Left cardiac atrium (tissue), 4 donors: ENCODE results near the gene DAAM1. TPM values are rescaled to one million over a fixed set of nuclear protein-coding genes. Genes with fewer than 3 reads are reported as not detected.

Experiments used
- ATAC-seq, 2 donors: fragments of 200-7000 bp; cut with Tn5 transposase; one replicate each; pipeline ENCODE4 v1.9.1; 2020; ENCODE audit warnings: mild to moderate bottlenecking in 2 of 2, moderate library complexity in 2 of 2
- DNase-seq: peaks from one replicate; pipeline ENCODE4 v3.0.0-alpha.2; 2020
- intact Hi-C, 2 donors: fragments of 100-400 bp; cut with DNase I; formaldehyde crosslinking; loops; one replicate each; pipeline versions ENCODE4 v1.14.1 to v1.15.1; 2022 to 2023
- total RNA-seq, 2 donors: library from RNA; stranded (reverse); fragmentation: NEBNext Ultra II Directional; extraction: Animal tissue kit (Norgen Biotek cat#: 25700); gene quantifications; one replicate each; pipeline ENCODE4 v1.2.1, GENCODE V29; 2021
- donor health status: DM: no; HTN: yes; CAD: no.
- donor health status: DM: no; HTN: yes; CAD: no; lungs with severe emphysema.
- donor health status: DM: yes; HTN: yes; CAD: no.
- donor health status: Dilated cardiomyopathy.

The DAAM1 gene
- total RNA-seq, 2 donors from 2014 or later = 87.2 to 97.1 TPM

DNA sequence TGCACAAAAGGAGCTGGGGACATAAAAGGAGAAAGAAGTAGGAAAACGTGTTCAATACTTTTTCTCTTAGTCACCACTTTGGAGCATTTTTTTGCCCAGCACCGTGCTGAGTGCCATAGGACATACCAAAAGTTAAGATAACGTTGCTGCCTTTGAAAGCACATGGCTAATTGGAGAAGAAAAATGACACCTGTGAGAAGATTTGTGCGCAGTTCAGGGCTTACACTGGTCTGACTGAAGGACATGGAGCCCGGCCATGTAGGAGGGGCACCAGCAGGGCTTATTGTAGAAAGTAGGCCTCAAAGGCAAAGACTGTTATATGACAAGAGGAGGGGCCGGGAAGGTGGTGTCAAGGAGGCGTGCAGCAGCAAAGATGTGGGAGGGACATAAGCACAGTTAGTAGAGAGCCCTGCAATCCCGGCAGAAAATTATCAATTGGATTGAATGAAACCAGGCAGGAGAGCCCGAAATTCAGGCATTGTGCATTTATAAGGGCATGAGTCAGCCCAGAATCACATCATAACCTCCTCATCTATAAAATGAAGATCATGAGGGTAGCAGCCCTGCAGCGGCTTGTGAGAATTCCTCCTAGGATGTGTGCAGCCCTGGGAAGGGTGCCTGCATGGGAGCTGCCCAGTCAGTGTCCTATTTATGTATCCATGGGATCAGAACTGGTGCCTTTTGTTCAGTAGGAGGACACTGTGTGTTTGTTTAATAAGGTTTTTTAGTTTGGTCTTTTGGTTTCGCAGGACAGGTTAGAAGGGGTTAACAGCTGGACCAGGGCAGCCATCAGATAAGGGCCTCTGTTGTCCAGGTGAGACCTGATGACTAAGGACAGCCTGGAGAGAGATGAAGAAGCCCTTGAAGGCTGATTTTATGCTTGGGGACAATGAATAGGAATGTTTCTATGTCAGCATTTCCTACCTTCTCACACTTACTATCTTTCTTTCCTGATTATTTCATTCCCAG is 154.3 kb downstream of the DAAM1 start:
- DNase-seq (peak; percentile 52), ATAC-seq (peak; percentile 81)
- intact Hi-C loops = no loop called here

GRCh38 chr14:59343585-59343984 is 155.1 kb downstream of the DAAM1 start:
- peak; percentile 23 to 60 for ATAC-seq
- intact Hi-C loops = no loop called here
- DNase-seq = peak; percentile 34

DNA sequence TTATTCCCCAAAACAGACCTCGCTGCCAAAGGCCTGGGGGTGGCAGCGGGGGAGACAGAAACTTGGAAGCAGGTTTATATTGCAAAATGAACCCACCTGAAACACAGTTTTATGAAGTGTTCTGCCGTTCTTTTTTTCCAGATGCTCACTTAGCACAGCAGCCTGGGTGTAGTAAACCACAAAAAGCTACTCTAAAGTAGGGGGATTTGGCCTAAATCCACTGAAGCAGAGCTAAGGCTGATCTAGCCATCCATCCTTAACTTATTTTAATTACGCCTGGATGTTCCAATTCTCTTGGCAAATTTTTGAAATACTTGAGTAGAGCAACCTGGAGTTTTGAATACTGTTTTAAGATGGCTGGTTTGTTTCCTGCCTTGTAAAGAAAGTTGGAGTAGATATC is 155.5 kb downstream of the DAAM1 start:
- ATAC-seq (no peak), DNase-seq (no peak)
- intact Hi-C loops = no loop called here

GRCh38 chr14:59344691-59345455 is 156.4 kb downstream of the DAAM1 start:
- DNase-seq (no peak), ATAC-seq (no peak)
- intact Hi-C loops = no loop called here

GRCh38 chr14:59346329-59346728 is 157.9 kb downstream of the DAAM1 start:
- no peak for DNase-seq
- intact Hi-C loops = no loop called here
- ATAC-seq = no peak

- intact Hi-C loops = no loop called here
- ATAC-seq (no peak), DNase-seq (no peak)
Measured at GRCh38 chr14:59346796-59347510, 158.5 kb downstream of the DAAM1 start.

- no peak for ATAC-seq
- intact Hi-C loops = no loop called here
Measured at GRCh38 chr14:59347511-59347900, 159.0 kb downstream of the DAAM1 start.

DNA sequence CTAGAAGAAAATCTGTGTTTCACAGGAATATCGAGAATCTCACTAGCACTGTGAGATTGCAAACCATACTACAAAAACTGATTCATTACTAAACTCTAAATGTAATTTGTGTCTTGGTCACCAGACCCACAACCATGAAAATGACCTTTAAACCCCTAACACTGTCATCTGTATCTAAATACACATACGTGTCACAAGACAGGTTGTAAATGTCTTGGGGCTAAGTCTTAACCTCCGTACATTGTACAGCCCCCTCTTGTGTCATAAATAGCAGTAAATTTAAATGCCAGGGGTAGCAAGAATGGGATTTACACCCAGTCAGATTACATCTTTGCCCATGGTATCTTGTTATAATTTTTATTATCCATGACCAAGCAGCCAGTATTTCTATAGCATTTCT is 159.4 kb downstream of the DAAM1 start:
- intact Hi-C loops = no loop called here
- no peak for ATAC-seq
- DNase-seq = no peak

More at GRCh38 chr14:59347511-59347900, 159.0 kb downstream of the DAAM1 start:
- no peak for DNase-seq

- intact Hi-C loops = no loop called here
- DNase-seq (no peak), ATAC-seq (peak in 1 of 2 donors; percentile 27)
Measured at GRCh38 chr14:59349258-59349701, 160.8 kb downstream of the DAAM1 start.

DNA sequence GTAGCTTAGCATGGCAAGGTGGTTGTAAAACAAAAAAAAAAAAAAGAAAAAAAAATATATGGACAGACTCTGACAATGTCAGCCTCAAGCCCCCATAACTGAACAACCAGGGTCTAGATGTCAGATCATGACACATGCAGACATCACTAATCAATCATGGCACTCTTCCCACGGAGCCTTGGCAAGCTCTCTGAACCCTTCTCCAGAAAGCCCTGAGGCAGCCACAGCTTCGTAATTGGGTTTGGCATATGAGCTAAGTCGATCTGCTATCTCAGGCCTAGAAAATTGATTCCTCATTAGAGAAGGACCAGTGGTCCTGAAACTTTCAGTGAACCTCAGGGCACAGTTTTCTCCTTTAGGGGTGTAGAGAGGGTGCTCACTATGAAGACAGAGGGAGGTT is 164.5 kb downstream of the DAAM1 start:
- ATAC-seq (no peak), DNase-seq (no peak)
- intact Hi-C loops = no loop called here

DNA sequence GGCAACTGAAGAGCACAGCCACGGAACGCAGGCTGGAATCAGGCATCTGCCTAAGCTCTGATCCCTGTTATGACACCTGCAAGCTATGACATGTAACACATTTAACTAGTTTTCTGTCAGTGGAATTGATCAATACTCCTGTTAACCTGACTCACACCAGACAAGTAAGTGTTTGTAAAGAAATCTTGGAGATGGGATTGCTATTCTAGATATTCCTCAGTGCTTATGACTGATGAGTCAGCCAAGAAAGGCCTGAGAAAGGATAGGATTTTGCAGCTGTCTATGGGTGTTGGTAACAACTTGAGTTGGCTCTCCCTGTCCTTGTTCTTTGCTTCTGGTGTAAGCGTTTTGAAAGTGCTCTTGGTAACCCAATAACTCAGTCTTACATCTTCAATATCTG is 166.2 kb downstream of the DAAM1 start:
- DNase-seq = no peak
- intact Hi-C loops = no loop called here
- peak in 1 of 2 donors; percentile 29 for ATAC-seq

DNA sequence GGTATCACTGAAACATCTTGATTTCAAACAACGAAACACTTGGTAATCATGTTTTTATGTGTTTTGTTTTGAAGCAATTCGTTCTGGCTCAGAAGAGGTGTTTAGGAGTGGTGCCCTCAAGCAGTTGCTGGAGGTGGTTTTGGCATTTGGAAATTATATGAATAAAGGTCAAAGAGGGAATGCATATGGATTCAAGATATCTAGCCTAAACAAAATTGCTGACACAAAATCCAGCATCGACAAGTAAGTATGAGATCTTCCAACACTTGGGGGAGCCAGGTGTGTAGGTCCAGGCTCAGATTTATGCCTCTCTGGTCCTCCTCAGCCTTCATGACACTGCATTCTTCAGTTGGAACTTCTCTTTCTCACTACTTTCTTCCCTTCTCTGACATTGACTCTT is 166.6 kb downstream of the DAAM1 start:
- intact Hi-C loops = no loop called here
- no peak for DNase-seq
- ATAC-seq = no peak

- ATAC-seq (no peak), DNase-seq (no peak)
- intact Hi-C loops = no loop called here
Measured at GRCh38 chr14:59356312-59356711, 167.8 kb downstream of the DAAM1 start.

- intact Hi-C loops = no loop called here
- ATAC-seq = no peak
Measured at GRCh38 chr14:59356767-59357166, 168.3 kb downstream of the DAAM1 start.

GRCh38 chr14:59358102-59358501 is 169.6 kb downstream of the DAAM1 start:
- DNase-seq = peak; percentile 72
- intact Hi-C loops = no loop called here
- peak; percentile 87 to 93 for ATAC-seq

More at GRCh38 chr14:59356767-59357166, 168.3 kb downstream of the DAAM1 start:
- no peak for DNase-seq

DNA sequence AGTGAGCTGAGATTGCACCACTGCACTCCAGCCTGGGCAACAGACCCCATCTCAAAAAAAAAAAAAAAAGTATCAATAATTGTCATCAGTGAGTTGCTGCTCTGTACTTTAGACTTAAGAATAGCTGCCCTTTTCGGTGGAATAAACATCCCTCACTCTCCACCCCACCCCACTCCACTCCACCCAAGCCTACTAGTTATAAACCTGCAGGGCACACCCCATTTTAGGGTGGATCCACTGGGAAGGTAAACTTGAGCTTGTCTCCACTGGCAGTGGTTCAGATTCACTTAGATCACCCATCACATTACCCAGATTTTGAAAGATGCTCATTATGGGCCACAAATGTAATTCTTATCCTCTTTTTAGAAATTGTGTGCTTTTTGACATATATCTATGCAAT is 170.3 kb downstream of the DAAM1 start:
- DNase-seq (no peak), ATAC-seq (no peak)
- intact Hi-C loops = no loop called here

DNA sequence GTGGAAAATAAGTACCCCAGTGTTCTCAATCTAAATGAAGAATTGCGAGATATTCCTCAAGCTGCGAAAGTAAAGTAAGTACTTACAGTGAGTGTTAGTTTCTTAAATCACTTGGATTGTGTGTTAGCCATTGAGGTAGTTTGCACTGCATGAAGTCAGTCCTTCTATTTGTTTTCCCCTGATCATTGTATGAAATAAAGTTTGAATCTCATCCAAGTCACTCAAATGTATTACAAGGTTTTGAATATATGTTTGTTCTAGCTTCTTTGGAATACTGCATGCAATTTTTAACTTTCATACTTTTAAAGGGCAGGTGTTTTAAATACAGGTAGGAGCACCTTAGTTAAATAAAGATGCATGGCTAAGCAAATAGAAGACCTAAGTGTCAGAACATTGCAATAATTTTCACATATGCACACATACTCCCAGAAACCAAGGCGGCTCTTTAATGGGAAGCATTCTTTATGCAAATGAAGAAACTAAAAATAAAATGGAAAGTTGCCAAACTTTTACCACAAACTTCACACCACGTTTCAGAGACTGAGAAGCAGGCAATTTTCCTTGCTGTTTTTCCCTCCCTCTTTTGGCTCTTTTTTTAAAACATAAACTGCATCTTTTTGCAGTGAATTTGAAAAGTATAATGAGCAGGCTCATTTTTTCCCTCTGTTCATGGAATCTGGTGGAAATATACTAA is 171.1 kb downstream of the DAAM1 start:
- intact Hi-C loops = loop anchor here in 1 of 2 donors (5.0 to 10.0 kb wide), 2 partner anchors 68 to 85 kb away; no protein-coding TSS in a partner anchor
- no peak for ATAC-seq
- DNase-seq = no peak

DNA sequence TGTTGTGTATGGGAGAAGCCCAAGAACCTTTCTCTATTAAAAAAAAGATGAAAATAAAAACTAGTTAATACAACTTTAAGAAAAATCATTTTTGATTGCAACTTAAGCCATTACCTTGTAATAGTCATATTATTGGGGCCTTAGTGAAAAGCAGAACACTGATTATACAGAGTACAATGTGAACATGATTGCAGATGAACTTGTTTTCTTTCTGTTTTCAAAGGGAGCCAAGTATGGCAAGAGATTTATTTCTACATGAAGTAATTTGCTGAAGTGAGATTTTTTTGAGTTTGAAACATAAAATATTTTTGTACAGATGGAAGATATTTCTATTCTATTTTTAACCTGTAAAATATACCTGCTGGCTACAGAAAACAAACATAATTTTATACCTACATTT is 171.8 kb downstream of the DAAM1 start:
- no peak for ATAC-seq
- DNase-seq = no peak
- intact Hi-C loops = loop anchor here in 1 of 2 donors (5.0 to 10.0 kb wide), 2 partner anchors 67 to 85 kb away; no protein-coding TSS in a partner anchor
